ENCODE data around the gene CD180. TPM values are rescaled to one million over a fixed set of nuclear protein-coding genes. Genes with fewer than 3 reads are reported as not detected.
A peak's percentile ranks its signal among the peaks of the same experiment; 100 is the strongest.

Gene CD180
- total RNA-seq, 4 donors from 2014 or later, result 0.37 to 0.83 (median 0.59) TPM; not detected in 1

DNA sequence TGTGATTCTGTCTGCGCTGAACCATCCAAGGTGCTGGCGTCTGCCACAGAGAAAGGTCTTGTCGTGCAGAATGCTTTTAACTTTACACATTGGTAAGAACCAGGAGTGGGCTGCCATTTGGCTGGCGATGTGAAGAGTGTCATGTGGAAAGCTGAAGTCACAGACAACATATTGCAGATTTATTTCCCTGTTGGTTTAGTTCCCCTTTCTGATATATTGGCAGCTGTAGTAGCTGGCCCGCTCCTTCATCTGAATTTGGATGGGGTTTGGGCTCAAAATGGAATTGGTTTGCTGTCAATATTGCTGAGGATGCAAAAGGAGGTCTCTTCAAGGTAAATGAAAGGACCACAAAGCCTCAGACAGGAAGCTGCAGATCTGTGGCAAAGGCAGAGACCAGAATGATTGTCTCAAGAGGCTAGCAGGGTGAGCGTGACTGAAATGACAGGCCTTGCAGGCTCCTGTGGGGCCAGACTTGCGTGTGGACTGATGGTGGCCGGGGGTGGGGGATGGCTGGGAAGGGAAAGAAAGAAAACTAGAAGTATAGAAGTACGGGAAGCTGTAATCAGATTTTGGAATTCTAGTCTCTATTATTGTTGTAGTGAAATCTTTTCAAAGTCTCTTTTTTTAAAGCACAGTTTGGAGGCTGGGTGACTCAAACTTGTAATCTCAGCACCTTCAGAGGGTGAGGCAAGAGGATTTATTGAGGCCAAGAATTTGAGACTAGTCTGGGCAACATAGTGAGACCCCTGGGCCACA is 25.1 kb upstream of the CD180 start:
- no peaks in the 10 kb centered on the region for H3K9me3 ChIP-seq
- no peaks in the 10 kb centered on the region for H3K27me3 ChIP-seq
- no peaks in the 10 kb centered on the region for H3K36me3 ChIP-seq
- no peak for TF ChIP-seq POLR2A (IDR thresholded peaks at IDR 0.05)
- TF ChIP-seq, protein P1, sequence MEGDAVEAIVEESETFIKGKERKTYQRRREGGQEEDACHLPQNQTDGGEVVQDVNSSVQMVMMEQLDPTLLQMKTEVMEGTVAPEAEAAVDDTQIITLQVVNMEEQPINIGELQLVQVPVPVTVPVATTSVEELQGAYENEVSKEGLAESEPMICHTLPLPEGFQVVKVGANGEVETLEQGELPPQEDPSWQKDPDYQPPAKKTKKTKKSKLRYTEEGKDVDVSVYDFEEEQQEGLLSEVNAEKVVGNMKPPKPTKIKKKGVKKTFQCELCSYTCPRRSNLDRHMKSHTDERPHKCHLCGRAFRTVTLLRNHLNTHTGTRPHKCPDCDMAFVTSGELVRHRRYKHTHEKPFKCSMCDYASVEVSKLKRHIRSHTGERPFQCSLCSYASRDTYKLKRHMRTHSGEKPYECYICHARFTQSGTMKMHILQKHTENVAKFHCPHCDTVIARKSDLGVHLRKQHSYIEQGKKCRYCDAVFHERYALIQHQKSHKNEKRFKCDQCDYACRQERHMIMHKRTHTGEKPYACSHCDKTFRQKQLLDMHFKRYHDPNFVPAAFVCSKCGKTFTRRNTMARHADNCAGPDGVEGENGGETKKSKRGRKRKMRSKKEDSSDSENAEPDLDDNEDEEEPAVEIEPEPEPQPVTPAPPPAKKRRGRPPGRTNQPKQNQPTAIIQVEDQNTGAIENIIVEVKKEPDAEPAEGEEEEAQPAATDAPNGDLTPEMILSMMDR (IDR thresholded peaks at IDR 0.05), result no peak
- no peak for DNase-seq
- no peak overlapping the region for H3K27ac ChIP-seq
- no peaks in the 10 kb centered on the region for H3K4me1 ChIP-seq
- intact Hi-C loops (cut with DNase I; ENCODE audit: low total_unique reads), result no loop called here
- H3K4me3 ChIP-seq, result no peak overlapping the region

DNA sequence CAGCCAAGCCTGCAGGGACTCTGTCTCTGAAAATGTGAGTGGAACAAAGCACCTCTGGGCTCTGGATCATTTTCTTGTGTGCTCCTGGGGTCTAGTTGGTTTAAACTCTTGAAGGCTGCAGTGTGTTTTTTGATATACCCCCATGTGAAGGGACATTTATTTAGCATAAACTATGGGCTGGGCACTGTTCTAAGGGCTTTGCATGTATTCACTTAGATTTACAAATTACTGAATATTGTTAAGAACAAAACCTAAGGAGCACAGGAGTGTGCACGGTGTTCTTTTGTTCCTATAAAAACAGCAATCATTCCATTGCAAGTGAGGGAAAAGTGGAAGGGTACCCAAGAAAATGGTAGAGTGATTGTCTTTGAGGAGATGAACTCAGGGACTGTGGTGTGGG is 20.0 kb upstream of the CD180 start:
- no peak overlapping the region for H3K4me3 ChIP-seq
- no peak for DNase-seq
- no peaks in the 10 kb centered on the region for H3K9me3 ChIP-seq
- no peaks in the 10 kb centered on the region for H3K27me3 ChIP-seq
- H3K36me3 ChIP-seq, result no peaks in the 10 kb centered on the region
- no peaks in the 10 kb centered on the region for H3K4me1 ChIP-seq
- peak overlapping the region in 1 of 2 donors; percentile 58 for H3K27ac ChIP-seq
- intact Hi-C loops (cut with DNase I; ENCODE audit: low total_unique reads), result no loop called here
- no peak for TF ChIP-seq POLR2A (IDR thresholded peaks at IDR 0.05)
- TF ChIP-seq, protein P1 (IDR thresholded peaks at IDR 0.05), result no peak

DNA sequence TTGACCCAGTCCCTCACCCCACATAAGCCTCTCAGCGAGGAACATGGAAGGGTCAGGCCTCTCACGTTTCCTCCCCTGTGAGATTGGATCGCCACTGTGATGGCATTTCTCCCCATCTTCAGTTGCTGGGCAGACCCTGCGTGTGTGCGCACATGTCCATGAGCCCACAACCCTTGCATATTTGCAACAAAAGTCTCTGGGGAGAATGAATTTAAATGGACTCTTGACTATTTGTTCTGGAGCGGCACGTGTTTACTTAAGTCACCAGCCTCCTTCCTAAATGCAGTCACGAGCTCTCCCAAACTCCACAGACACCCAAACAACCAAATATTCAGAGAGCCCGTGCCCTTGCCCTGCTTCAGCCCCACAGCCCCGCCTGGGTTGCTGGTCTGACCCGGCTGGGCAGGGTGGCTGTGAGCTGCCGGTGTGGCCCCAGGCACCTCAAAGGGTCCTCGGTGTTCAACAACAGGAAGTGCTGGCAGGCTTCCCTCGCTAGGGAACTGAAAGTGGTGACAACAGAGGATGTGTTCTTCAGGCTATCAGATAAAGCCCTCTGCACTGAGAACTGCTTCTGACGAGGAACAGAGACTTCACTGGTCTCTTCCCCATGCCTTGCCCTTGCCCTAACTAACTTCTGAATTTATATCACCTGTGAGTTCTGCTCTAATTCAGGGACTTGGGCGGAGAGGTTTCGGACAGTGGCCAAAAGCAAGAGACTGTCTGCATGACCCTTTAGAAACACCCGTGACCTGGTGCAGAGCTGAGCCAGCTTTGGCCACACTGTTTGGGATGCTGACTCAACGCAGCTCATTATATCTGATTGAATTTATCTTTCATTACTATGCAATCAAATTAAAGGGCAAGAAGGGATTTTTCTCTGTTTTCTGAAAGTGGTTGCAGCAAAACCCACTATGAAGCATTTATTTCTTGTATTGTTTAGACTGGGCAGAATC is 19.2 kb upstream of the CD180 start:
- no peak for TF ChIP-seq POLR2A (IDR thresholded peaks at IDR 0.05)
- TF ChIP-seq, protein P1 (IDR thresholded peaks at IDR 0.05), result no peak
- H3K36me3 ChIP-seq, result no peaks in the 10 kb centered on the region
- H3K9me3 ChIP-seq, result no peaks in the 10 kb centered on the region
- H3K27me3 ChIP-seq, result no peaks in the 10 kb centered on the region
- intact Hi-C loops (cut with DNase I; ENCODE audit: low total_unique reads), result no loop called here
- peak overlapping the region; percentile 30 to 58 for H3K27ac ChIP-seq
- H3K4me3 ChIP-seq, result no peak overlapping the region
- no peaks in the 10 kb centered on the region for H3K4me1 ChIP-seq
- peak; percentile 42 to 62 for DNase-seq

DNA sequence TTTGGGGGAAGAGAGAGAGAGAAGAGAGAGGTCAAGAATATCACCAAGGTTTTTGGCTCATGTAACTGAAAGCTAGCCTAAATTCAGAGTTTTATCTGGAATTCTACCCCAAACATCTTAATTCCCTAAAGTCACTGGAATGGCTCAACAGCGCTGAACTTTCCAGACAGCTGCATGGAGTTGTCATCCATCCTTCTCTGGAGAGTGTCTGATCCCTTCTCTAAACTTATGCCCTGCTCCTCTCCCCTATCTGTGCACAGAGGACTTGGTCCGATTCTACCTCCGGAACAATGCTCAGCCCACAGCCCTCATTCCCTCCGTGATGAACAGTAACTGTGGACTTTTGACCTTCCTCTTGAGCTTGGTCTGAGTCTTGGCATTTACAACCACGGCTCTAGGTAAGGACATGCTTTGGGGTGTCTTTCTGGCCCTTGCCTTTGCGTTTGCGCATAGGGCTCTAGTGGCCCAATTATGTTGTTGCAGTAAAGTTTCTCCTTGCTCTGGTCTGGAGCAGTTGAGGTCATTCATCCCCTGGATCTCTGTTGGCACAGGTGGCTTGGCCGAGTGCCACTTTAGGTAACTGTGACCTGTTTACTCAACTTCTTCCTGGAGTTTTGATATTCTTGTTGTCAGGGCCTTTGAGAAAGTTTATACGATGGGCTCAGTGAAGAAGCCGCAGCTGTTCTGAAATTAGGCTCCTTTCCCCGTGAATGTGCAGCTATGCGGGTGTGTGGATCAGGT is 18.3 kb upstream of the CD180 start:
- TF ChIP-seq POLR2A (IDR thresholded peaks at IDR 0.05), result no peak
- TF ChIP-seq, protein P1 (IDR thresholded peaks at IDR 0.05), result no peak
- no peaks in the 10 kb centered on the region for H3K4me1 ChIP-seq
- no peaks in the 10 kb centered on the region for H3K36me3 ChIP-seq
- no peaks in the 10 kb centered on the region for H3K27me3 ChIP-seq
- no peaks in the 10 kb centered on the region for H3K9me3 ChIP-seq
- DNase-seq, result no peak
- H3K27ac ChIP-seq, result peak overlapping the region in 1 of 2 donors; percentile 58
- H3K4me3 ChIP-seq, result no peak overlapping the region
- intact Hi-C loops (cut with DNase I; ENCODE audit: low total_unique reads), result no loop called here
